HEK293 (cell line): Measurements from ENCODE around the gene PSAT1.

ENCODE experiments used
- CTCF ChIP-seq: fragments of 450-650 bp; formaldehyde crosslinking; IDR thresholded peaks from 2 replicates; pipeline ENCODE4 v1.5.1; 2016; ENCODE audit warnings: missing biosample characterization, missing genetic modification characterization
- KLF10 ChIP-seq: fragments of 450-650 bp; IDR thresholded peaks from 2 replicates; pipeline ENCODE4 v1.5.1; 2018; ENCODE audit warnings: missing biosample characterization, mild to moderate bottlenecking, missing genetic modification characterization
- ZNF184 ChIP-seq: fragments of 450-650 bp; IDR thresholded peaks from 2 replicates; pipeline ENCODE4 v1.5.1; 2018; ENCODE audit warnings: missing biosample characterization, mild to moderate bottlenecking, missing genetic modification characterization
- ZNF449 ChIP-seq: fragments of 450-650 bp; formaldehyde crosslinking; IDR thresholded peaks from 2 replicates; pipeline ENCODE4 v1.5.1; 2017; ENCODE audit warnings: missing biosample characterization, mild to moderate bottlenecking, missing genetic modification characterization, moderate library complexity
- ZNF639 ChIP-seq: fragments of 450-650 bp; formaldehyde crosslinking; IDR thresholded peaks from 2 replicates; pipeline ENCODE4 v1.5.1; 2016; ENCODE audit warnings: missing biosample characterization, missing genetic modification characterization
- ZNF701 ChIP-seq: fragments of 450-650 bp; formaldehyde crosslinking; IDR thresholded peaks from 2 replicates; pipeline ENCODE4 v1.5.1; 2016; ENCODE audit warnings: missing biosample characterization, missing genetic modification characterization
- TF ChIP-seq, protein P1 (sequence below): fragments of 450-650 bp; formaldehyde crosslinking; IDR thresholded peaks from 2 replicates; pipeline ENCODE4 v1.5.1; 2016; ENCODE audit warnings: missing biosample characterization, missing genetic modification characterization, low read depth

DNA sequence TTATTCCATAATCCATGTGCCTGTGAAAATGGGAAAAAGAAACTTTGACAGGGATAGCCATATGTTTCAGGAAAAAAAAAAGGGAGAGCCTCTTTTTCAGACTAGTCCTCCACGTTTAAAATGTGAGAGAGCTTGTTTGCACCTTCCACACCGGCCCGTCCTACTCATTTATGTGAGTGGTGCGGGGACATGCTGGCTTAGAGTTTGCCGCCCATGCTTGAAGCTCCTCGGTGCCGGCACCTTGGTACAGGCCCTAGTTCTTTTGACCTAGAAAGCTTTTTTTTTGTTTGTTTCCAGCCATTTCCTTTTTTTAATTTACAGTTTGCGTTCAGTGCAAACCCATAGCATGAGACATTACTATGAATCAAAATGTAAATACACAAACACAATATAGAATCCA, 27.8 kb downstream of the PSAT1 start:
- no peak for TF ChIP-seq CTCF (tag by site-specific recombination)
- no peak for TF ChIP-seq ZNF449 (tag by site-specific recombination)
- no peak for TF ChIP-seq ZNF701
- TF ChIP-seq, protein P1, sequence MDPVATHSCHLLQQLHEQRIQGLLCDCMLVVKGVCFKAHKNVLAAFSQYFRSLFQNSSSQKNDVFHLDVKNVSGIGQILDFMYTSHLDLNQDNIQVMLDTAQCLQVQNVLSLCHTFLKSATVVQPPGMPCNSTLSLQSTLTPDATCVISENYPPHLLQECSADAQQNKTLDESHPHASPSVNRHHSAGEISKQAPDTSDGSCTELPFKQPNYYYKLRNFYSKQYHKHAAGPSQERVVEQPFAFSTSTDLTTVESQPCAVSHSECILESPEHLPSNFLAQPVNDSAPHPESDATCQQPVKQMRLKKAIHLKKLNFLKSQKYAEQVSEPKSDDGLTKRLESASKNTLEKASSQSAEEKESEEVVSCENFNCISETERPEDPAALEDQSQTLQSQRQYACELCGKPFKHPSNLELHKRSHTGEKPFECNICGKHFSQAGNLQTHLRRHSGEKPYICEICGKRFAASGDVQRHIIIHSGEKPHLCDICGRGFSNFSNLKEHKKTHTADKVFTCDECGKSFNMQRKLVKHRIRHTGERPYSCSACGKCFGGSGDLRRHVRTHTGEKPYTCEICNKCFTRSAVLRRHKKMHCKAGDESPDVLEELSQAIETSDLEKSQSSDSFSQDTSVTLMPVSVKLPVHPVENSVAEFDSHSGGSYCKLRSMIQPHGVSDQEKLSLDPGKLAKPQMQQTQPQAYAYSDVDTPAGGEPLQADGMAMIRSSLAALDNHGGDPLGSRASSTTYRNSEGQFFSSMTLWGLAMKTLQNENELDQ (tag by site-specific recombination), result no peak
- TF ChIP-seq ZNF639, result no peak
- TF ChIP-seq KLF10 (tag by site-specific recombination), result no peak
- no peak for TF ChIP-seq ZNF184
